HTR-8/SVneo (cell line): ENCODE measurements around the gene SLC2A3.
"Not testable (repeated sequence)": the region's sequence is repeated elsewhere in the genome, so short reads cannot be mapped to it uniquely, and the experiment has no call there.

Experiments
- DNase-seq: peaks from one replicate; pipeline ENCODE4 v3.0.0; 2011; ENCODE audit warnings: low spot score, mixed read lengths; ENCODE audit not compliant: insufficient read length
- FAIRE-seq: peaks from 2 replicates; lab custom pipeline; 2011; peaks lifted over from hg19 to GRCh38; lab: Jason Lieb, UNC

SLC2A3 gene

GRCh38 chr12:7953912-7954311 is 17.9 kb upstream of the SLC2A3 start:
- FAIRE-seq, DNase-seq: not testable (repeated sequence)

DNA sequence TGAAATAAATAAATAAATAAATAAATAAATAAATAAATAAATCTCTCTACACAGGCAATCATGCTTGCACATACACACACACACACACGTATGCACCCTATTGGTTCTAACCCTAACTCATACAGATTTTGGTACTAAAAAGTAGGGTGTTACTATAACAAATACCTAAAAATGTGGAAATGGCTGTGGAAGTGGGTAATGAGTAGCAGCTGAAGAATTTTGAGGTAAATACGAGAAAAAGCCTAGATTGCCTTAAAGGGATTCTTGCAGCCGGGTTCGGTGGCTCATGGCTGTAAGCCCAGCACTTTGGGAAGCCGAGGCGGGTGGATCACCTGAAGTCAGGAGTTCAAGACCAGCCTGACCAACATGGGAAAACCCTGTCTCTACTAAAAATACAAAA is 15.7 kb upstream of the SLC2A3 start:
- no peak for FAIRE-seq
- no peak for DNase-seq

DNA sequence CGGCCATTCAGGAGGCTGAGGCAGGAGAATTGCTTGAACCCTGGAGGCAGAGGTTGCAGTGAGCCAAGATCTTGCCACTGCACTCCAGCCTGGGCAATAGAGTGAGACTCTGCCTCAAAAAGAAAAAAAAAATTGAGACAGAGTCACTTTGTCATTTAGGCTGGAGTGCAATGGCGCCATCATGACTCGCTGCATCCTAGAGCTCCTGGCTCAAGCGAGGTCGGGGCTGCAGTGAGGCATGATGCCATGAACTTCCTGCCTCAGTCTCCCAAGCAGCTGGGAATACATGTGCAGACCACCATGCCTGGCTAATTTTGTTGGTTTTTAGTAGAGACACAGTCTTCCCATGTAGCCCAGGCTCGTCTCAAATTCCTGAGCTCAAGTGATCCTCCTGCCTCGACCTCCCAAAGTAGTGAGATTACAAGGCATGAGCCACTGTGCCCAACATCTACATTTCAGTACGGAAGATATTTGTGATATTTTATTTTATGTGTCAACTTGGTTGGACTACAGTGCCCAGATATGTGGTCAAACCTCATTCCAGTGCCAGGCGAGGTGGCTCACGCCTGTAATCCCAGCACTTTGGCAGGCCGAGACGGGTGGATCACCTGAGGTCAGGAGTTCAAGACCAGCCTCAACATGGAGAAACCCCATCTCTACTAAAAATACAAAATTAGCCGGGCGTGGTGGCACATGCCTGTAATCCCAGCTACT is 14.4 kb upstream of the SLC2A3 start:
- not testable (repeated sequence) for DNase-seq
- peak; percentile 78 for FAIRE-seq

DNA sequence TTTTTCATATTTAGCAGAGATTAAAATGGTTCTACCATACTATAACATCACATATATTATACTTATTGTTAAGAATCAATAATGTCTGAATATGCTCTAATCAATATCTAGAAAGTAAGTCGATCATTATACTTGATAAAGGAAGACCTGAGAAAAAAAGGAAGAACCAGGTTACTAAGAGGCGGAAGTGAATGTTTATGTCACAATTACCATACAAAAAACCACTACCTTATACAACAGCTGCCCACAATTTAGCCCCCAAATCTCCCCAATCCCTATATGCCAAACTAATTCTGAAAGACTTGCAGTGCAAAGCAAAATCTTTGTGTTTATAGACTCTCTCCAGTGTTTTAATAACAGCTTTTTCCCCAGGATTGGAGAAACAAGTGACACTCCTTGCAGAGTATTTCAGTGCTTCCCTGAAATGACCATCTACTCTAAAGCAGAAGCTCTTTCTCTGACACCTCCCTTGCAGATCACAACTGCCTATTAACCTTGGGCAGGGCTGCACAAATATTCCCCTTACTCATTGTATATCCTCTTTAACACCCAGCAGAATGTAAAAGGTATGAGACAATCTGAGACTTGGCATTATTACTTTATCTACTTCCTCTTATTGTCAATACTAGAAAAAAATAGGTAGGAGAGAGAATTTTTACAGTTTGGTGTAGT is 12.7 kb upstream of the SLC2A3 start:
- no peak for DNase-seq

GRCh38 chr12:7947011-7947410 is 11.0 kb upstream of the SLC2A3 start:
- FAIRE-seq (no peak), DNase-seq (no peak)

More for the DNA sequence above, 12.7 kb upstream of the SLC2A3 start:
- peak; percentile 92 for FAIRE-seq

- peak; percentile 48 for FAIRE-seq
- DNase-seq: not testable (repeated sequence)
These were observed 8.8 kb upstream of the SLC2A3 start for GRCh38 chr12:7944760-7945159.

GRCh38 chr12:7940906-7941305 is 4.9 kb upstream of the SLC2A3 start:
- FAIRE-seq: no peak
- no peak for DNase-seq

GRCh38 chr12:7937833-7938506 is 2.0 kb upstream of the SLC2A3 start:
- DNase-seq: peak; percentile 79
- FAIRE-seq: peak; percentile 52

GRCh38 chr12:7934889-7935492 is 996 bp downstream of the SLC2A3 start:
- DNase-seq (no peak), FAIRE-seq (no peak)

- DNase-seq: no peak
- peak; percentile 49 for FAIRE-seq
These were observed 1.7 kb downstream of the SLC2A3 start for GRCh38 chr12:7934091-7934888.

GRCh38 chr12:7933255-7933726 is 2.7 kb downstream of the SLC2A3 start:
- peak; percentile 99 for FAIRE-seq

DNA sequence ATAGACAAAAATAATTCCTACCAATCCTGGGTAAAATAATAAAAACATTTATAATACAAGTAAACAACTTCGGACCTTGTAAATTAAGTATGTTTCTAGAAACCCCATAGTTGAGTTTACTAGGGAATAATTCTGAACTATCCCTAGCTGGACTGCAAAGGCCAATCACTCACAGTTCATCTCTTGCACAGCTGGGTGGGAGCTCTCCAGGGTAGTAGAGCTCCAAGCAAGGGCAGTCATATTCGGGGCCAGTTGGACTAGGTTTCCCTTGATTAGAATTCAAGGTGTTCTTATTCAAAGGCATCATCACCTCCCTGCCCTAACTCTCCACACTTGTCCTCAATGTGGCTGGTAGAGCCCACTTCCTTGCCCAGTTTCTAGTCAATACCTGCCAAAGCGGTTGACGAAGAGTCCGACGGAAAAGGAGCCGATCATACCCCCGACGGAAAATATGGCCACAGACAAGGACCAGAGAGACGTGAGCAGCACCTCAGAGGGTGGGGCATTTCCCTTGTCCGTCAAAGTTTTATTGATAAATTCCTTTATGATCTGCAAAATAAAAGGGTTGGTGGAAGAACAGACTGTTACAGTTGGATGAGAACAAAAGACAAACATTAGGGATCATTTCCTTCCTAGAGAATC is 3.3 kb downstream of the SLC2A3 start:
- not testable (repeated sequence) for FAIRE-seq, DNase-seq

More at GRCh38 chr12:7933255-7933726, 2.7 kb downstream of the SLC2A3 start:
- DNase-seq: peak; percentile 100

DNA sequence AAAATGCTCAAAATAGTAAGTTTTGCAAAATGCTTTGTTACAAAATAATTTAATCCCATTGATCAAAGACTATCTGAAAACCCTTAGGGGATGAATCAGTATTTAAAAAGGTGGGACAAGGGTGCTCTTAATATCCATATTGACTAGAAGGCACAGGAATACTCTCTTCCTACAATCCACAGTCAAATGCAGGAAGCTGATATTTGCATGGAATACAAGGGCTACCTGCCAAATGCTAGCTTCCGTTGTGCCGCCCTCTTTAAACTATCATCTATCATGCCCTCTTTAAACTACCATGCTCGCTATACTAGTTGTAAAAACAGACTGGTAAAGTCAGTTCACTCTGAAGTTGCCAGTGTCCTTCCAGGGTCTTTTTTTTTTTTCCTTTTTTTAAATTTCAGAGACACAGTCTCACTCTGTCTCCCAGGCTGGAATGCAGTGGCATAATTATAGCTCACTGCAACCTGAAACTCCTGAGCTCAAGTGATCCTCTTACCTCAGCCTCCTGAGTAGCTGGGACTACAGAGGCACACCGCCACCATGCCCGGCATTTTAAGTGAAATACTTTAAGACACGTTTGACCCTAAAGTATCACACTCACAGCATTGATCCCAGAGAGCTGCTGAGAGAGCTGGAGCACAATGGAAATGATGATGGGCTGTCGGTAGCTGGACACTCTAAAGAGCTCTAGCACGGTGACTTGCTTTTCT is 6.7 kb downstream of the SLC2A3 start:
- DNase-seq (no peak), FAIRE-seq (peak; percentile 96)

DNA sequence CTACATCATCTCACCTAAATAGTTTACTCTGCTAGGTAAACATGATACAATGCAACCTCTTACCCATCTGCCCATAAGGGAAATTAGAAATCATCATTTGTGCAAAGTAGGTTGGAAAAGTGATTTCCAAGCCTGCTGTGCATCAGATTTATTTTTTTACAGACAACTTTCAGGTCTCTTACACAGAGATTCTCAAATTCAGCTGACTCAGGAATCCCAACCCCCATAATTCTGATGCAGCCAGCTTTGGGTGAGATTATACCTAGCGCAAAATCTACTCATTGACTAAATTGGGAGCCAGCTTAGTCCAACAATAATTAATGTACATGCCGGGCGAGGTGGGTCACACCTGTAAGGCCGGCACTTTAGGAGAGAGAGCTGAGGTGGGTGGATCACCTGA is 8.5 kb downstream of the SLC2A3 start:
- no peak for FAIRE-seq
- no peak for DNase-seq

DNA sequence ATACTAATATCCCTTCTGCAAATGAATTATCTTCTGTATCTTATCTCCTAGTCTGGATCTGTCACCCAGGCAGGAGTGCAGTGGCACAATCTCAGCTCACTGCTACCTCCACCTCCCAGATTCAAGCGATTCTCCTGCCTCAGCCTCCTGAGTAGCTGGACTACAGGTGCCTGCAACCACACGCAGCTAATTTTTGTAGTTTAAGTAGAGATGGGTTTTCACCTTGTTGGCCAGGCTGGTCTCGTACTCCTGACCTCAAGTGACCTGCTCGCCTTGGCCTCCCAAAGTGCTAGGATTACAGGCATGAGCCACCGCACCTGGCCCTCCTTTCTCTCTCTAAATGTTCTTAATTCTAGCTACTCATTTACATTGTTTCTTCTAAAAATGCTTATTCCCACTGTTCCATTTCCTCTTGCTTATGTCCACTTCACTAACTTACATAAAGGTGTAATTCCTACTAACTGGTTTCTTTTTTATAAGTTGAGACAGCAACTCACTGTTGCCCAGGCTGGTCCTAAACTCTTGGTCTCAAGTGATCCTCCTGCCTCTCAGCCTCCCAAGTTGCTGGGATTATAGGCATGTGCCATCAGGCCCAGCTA is 9.8 kb downstream of the SLC2A3 start:
- FAIRE-seq: peak; percentile 4
- DNase-seq: not testable (repeated sequence)

- no peak for FAIRE-seq
- no peak for DNase-seq
These were observed 12.4 kb downstream of the SLC2A3 start for GRCh38 chr12:7923241-7924236.

- FAIRE-seq: peak; percentile 96
- DNase-seq: not testable (repeated sequence)
These were observed 14.8 kb downstream of the SLC2A3 start for GRCh38 chr12:7921181-7921580.
